ENCODE measurements around the gene CSNK1G2.

DNA sequence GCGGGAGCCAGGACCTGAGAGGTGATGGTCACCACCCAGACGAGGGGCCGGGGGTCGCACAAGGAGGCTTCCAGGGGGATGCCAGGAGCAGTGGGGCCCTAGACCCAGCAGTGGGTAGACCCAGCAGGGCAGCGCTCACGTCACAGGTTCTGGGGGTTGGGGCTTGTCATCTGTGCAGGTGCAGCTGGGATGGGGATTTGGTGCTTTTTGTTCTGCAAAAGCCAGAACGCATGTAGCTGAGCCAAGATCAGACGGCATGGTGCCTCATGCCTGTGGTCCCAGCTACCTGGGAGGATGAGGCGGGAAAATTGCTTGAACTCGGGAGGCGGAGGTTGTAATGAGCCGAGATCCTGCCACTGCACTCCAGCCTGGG is 15.1 kb downstream of the CSNK1G2 start:
- TF ChIP-seq ESRRG (CRISPR knock-in tag; IDR thresholded peaks at IDR 0.05) (no peak), SNAI2 (CRISPR knock-in tag; IDR thresholded peaks at IDR 0.05) (no peak), TCF4 (CRISPR knock-in tag; IDR thresholded peaks at IDR 0.05; ENCODE audit: borderline replicate concordance) (no peak), ZNF8 (CRISPR knock-in tag; IDR thresholded peaks at IDR 0.05) (no peak), ISL1 (CRISPR knock-in tag; IDR thresholded peaks at IDR 0.05) (no peak), GLIS3 (CRISPR knock-in tag; IDR thresholded peaks at IDR 0.05) (no peak), BACH2 (CRISPR knock-in tag; IDR thresholded peaks at IDR 0.05; ENCODE audit: borderline replicate concordance) (no peak), ARNTL (CRISPR knock-in tag; IDR thresholded peaks at IDR 0.05; ENCODE audit: borderline replicate concordance, low read depth) (no peak), RARB (CRISPR knock-in tag; IDR thresholded peaks at IDR 0.05) (no peak)
- TF ChIP-seq, protein P1, sequence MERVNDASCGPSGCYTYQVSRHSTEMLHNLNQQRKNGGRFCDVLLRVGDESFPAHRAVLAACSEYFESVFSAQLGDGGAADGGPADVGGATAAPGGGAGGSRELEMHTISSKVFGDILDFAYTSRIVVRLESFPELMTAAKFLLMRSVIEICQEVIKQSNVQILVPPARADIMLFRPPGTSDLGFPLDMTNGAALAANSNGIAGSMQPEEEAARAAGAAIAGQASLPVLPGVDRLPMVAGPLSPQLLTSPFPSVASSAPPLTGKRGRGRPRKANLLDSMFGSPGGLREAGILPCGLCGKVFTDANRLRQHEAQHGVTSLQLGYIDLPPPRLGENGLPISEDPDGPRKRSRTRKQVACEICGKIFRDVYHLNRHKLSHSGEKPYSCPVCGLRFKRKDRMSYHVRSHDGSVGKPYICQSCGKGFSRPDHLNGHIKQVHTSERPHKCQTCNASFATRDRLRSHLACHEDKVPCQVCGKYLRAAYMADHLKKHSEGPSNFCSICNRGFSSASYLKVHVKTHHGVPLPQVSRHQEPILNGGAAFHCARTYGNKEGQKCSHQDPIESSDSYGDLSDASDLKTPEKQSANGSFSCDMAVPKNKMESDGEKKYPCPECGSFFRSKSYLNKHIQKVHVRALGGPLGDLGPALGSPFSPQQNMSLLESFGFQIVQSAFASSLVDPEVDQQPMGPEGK (CRISPR knock-in tag; IDR thresholded peaks at IDR 0.05; ENCODE audit: borderline replicate concordance), result no peak
- TF ChIP-seq, protein P2, sequence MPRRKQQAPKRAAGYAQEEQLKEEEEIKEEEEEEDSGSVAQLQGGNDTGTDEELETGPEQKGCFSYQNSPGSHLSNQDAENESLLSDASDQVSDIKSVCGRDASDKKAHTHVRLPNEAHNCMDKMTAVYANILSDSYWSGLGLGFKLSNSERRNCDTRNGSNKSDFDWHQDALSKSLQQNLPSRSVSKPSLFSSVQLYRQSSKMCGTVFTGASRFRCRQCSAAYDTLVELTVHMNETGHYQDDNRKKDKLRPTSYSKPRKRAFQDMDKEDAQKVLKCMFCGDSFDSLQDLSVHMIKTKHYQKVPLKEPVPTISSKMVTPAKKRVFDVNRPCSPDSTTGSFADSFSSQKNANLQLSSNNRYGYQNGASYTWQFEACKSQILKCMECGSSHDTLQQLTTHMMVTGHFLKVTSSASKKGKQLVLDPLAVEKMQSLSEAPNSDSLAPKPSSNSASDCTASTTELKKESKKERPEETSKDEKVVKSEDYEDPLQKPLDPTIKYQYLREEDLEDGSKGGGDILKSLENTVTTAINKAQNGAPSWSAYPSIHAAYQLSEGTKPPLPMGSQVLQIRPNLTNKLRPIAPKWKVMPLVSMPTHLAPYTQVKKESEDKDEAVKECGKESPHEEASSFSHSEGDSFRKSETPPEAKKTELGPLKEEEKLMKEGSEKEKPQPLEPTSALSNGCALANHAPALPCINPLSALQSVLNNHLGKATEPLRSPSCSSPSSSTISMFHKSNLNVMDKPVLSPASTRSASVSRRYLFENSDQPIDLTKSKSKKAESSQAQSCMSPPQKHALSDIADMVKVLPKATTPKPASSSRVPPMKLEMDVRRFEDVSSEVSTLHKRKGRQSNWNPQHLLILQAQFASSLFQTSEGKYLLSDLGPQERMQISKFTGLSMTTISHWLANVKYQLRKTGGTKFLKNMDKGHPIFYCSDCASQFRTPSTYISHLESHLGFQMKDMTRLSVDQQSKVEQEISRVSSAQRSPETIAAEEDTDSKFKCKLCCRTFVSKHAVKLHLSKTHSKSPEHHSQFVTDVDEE (CRISPR knock-in tag; IDR thresholded peaks at IDR 0.05), result no peak
- TF ChIP-seq, protein P3, sequence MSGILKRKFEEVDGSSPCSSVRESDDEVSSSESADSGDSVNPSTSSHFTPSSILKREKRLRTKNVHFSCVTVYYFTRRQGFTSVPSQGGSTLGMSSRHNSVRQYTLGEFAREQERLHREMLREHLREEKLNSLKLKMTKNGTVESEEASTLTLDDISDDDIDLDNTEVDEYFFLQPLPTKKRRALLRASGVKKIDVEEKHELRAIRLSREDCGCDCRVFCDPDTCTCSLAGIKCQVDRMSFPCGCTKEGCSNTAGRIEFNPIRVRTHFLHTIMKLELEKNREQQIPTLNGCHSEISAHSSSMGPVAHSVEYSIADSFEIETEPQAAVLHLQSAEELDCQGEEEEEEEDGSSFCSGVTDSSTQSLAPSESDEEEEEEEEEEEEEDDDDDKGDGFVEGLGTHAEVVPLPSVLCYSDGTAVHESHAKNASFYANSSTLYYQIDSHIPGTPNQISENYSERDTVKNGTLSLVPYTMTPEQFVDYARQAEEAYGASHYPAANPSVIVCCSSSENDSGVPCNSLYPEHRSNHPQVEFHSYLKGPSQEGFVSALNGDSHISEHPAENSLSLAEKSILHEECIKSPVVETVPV (CRISPR knock-in tag; IDR thresholded peaks at IDR 0.05), result no peak
- TF ChIP-seq, protein P4, sequence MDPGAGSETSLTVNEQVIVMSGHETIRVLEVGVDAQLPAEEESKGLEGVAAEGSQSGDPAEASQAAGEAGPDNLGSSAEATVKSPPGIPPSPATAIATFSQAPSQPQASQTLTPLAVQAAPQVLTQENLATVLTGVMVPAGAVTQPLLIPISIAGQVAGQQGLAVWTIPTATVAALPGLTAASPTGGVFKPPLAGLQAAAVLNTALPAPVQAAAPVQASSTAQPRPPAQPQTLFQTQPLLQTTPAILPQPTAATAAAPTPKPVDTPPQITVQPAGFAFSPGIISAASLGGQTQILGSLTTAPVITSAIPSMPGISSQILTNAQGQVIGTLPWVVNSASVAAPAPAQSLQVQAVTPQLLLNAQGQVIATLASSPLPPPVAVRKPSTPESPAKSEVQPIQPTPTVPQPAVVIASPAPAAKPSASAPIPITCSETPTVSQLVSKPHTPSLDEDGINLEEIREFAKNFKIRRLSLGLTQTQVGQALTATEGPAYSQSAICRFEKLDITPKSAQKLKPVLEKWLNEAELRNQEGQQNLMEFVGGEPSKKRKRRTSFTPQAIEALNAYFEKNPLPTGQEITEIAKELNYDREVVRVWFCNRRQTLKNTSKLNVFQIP (CRISPR knock-in tag; IDR thresholded peaks at IDR 0.05; ENCODE audit: borderline replicate concordance, low read depth), result no peak
- TF ChIP-seq, protein P5, sequence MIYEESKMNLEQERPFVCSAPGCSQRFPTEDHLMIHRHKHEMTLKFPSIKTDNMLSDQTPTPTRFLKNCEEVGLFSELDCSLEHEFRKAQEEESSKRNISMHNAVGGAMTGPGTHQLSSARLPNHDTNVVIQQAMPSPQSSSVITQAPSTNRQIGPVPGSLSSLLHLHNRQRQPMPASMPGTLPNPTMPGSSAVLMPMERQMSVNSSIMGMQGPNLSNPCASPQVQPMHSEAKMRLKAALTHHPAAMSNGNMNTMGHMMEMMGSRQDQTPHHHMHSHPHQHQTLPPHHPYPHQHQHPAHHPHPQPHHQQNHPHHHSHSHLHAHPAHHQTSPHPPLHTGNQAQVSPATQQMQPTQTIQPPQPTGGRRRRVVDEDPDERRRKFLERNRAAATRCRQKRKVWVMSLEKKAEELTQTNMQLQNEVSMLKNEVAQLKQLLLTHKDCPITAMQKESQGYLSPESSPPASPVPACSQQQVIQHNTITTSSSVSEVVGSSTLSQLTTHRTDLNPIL (CRISPR knock-in tag; IDR thresholded peaks at IDR 0.05; ENCODE audit: low read depth), result no peak

Measured in SK-N-SH treated with all-trans-retinoic acid at 6 μM for 48 hours (cell line).